ENCODE data around the gene ESR2.

Gene ESR2

DNA sequence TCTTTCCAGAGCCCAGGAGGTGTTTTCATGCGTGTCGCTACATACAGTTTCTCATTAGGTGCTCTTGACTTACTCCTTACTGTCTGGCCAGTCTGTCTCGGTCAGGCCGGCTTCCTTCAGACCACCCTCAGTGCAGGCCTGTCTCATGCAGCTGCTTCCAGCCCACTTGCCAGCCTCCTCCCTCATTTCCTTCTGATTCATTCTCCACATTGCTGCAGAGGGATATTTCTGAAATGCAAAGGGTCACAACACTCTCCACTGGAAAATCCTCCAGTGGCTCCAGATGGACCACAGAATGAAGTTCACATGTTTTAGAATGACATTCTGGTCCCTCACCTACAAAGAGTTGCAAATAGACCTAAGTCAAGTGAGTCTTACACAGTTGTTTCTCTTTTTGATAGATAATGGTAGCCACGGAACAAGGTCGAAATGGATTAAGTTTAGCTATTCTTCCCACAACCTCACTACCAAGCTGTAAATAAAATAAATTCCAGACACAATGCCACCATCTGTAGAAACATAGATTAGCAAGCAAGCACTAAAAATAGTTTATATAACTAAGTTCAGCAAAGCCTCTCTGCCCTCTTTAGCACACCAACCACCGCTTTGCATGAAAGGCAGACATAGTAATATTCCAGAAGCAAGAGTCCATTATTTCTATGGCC lies 146.9 kb downstream of the ESR2 start:
- TF ChIP-seq, protein P1, sequence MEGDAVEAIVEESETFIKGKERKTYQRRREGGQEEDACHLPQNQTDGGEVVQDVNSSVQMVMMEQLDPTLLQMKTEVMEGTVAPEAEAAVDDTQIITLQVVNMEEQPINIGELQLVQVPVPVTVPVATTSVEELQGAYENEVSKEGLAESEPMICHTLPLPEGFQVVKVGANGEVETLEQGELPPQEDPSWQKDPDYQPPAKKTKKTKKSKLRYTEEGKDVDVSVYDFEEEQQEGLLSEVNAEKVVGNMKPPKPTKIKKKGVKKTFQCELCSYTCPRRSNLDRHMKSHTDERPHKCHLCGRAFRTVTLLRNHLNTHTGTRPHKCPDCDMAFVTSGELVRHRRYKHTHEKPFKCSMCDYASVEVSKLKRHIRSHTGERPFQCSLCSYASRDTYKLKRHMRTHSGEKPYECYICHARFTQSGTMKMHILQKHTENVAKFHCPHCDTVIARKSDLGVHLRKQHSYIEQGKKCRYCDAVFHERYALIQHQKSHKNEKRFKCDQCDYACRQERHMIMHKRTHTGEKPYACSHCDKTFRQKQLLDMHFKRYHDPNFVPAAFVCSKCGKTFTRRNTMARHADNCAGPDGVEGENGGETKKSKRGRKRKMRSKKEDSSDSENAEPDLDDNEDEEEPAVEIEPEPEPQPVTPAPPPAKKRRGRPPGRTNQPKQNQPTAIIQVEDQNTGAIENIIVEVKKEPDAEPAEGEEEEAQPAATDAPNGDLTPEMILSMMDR (IDR thresholded peaks at IDR 0.05; ENCODE audit: low read depth, low read length) = no peak
- H3K4me3 ChIP-seq (ENCODE audit: low read depth, low read length) = no peak overlapping the region

DNA sequence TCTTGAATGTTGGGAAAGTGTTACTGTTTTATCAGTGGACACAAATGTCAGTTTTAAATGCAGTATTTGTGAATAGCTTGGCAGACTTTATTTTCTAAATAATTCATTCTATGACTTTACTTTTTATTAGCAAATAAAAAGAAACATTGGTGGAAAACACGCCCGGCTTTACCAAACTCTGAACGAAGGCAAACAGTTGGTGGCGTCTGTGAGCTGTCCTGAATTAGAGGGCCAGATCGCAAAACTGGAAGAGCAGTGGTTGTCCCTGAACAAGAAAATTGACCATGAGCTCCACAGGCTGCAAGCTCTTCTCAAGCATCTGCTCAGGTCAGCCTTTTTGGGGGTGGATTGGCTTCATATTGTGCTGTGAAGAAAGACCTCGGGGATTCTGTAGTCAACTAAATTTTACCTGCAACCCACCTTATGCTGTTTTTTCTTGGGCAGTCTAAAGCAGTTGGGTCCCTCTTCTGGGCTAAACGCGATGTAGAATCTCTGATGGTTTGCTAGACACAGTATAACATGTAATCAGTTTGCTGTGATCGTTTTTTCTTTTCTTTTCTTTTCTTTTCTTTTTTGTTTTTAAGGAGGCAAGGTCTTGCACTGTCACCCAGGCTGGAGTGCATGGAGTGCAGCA lies 156.4 kb downstream of the ESR2 start:
- no peak overlapping the region for H3K4me3 ChIP-seq (ENCODE audit: low read depth, low read length)
- TF ChIP-seq, protein P1 (IDR thresholded peaks at IDR 0.05; ENCODE audit: low read depth, low read length) = peak; percentile 18; the same call in 1 of the 2 replicates

GRCh38 chr14:64126548-64126947 lies 167.6 kb downstream of the ESR2 start:
- TF ChIP-seq, protein P1 (IDR thresholded peaks at IDR 0.05; ENCODE audit: low read depth, low read length) = no peak
- no peak overlapping the region for H3K4me3 ChIP-seq (ENCODE audit: low read depth, low read length)

DNA sequence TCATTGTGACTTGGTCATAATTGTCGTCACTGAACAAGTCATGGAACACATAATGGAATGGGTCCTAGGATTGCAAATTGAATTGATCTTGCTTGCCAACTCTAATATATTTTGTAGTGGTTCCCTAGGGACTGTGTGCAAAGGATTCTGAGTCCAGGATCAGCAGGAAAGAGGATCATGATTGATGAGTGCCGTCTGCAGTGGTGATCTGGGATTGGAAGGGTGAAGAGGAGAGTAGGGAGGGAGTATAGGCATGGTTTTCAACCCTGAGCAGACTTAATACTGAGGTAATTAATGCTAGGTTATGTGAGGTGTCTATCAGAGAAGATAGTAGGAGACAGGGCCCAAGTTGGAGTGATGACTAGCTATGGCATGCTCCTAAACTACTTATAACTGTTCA lies 168.9 kb downstream of the ESR2 start:
- TF ChIP-seq, protein P1 (IDR thresholded peaks at IDR 0.05; ENCODE audit: low read depth, low read length) = no peak
- H3K4me3 ChIP-seq (ENCODE audit: low read depth, low read length) = no peak overlapping the region

GRCh38 chr14:64123241-64123822 lies 170.8 kb downstream of the ESR2 start:
- TF ChIP-seq, protein P1 (IDR thresholded peaks at IDR 0.05; ENCODE audit: low read depth, low read length) = no peak
- no peak overlapping the region for H3K4me3 ChIP-seq (ENCODE audit: low read depth, low read length)

DNA sequence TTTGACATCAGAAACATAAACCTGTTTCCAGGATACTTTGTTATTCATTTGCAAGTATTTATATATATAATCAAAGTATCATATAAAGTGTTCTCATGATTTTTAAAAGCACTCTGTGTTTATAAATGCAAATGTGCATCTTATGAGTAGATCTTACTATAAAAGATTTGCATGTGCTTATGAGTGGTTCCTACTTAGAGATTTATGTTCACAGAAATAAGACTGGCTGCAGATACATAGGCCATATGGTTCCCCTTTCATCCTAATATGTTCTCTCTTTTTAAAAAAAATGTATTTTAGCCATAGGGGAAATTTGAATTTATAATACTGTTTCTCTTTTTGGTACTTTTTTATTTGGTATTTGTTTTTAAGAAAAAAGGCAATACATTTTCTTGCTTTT lies 174.2 kb downstream of the ESR2 start:
- H3K4me3 ChIP-seq (ENCODE audit: low read depth, low read length) = no peak overlapping the region
- TF ChIP-seq, protein P1 (IDR thresholded peaks at IDR 0.05; ENCODE audit: low read depth, low read length) = no peak

- H3K4me3 ChIP-seq (ENCODE audit: low read depth, low read length) = no peak overlapping the region
- TF ChIP-seq, protein P1 (IDR thresholded peaks at IDR 0.05; ENCODE audit: low read depth, low read length) = no peak
These were observed 174.7 kb downstream of the ESR2 start for GRCh38 chr14:64119500-64119899.

Measured in WI38 (cell line).